Progenitor cell of endocrine pancreas (in vitro differentiated cells): ENCODE data around the gene MYO1E. TPM values are rescaled to one million over a fixed set of nuclear protein-coding genes. Genes with fewer than 3 reads are reported as not detected.

Experiments used
- DNase-seq: peaks from one replicate; pipeline ENCODE4 v3.0.0; 2021; ENCODE audit warnings: low spot score; ENCODE audit not compliant: unreplicated experiment
- H3K27ac Mint-ChIP-seq: 2 replicates; pipeline ENCODE4 v1.8.0; 2021; ENCODE audit warnings: mild to moderate bottlenecking, moderate library complexity, mixed read lengths
- H3K27me3 Mint-ChIP-seq: 2 replicates; pipeline ENCODE4 v1.8.0; 2021; ENCODE audit warnings: mixed read lengths
- H3K36me3 Mint-ChIP-seq: 2 replicates; pipeline ENCODE4 v1.8.0; 2022; ENCODE audit warnings: mixed read lengths; ENCODE audit not compliant: insufficient read depth
- H3K4me1 Mint-ChIP-seq: 2 replicates; pipeline ENCODE4 v1.8.0; 2021; ENCODE audit warnings: low read depth, mixed read lengths
- H3K4me3 Mint-ChIP-seq: 2 replicates; pipeline ENCODE4 v1.8.0; 2021; ENCODE audit warnings: low read depth, mild to moderate bottlenecking, moderate library complexity, mixed read lengths
- H3K9me3 Mint-ChIP-seq: 2 replicates; pipeline ENCODE4 v1.8.0; 2021; ENCODE audit warnings: low read depth, mixed read lengths
- total RNA-seq: library from RNA; stranded (reverse); gene quantifications from 2 replicates; pipeline ENCODE4 v1.2.1, GENCODE V29; 2021
- TF ChIP-seq, protein P1 (sequence below): fragments of 200-600 bp; sonication (generic); IDR thresholded peaks from one replicate; pipeline ENCODE4 v1.5.0; 2021; ENCODE audit warnings: antibody characterized with exemption, mild to moderate bottlenecking; ENCODE audit not compliant: unreplicated experiment

Gene MYO1E
- total RNA-seq, 1 donor from 2014 or later, result 40.4 TPM

DNA sequence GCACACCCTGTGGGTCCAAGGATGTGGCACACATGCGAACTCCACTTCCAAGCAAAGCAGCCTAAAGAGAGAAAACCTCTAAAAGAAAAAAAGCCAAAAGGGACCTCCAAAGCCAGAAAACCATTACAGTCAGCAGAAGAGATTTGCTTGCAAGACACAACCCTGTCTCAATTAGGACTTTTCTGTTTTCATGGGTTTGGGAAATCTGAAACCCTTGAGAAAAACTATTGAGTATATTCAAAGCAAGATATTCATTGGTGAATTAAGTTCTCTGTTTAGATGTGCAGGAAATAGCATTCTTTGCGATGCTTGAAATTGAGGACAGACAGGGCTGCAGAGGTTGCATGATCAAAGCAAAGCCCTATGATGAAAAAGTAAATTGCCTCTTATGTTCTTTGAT is 176.3 kb downstream of the MYO1E start:
- Mint-ChIP-seq H3K27ac (no peak overlapping the region), H3K27me3 (no peaks in the 10 kb centered on the region), H3K9me3 (no peaks in the 10 kb centered on the region), H3K4me3 (no peak overlapping the region), H3K4me1 (no peaks in the 10 kb centered on the region), H3K36me3 (peaks cover 3% of the 10 kb centered on the region)
- TF ChIP-seq, protein P1, sequence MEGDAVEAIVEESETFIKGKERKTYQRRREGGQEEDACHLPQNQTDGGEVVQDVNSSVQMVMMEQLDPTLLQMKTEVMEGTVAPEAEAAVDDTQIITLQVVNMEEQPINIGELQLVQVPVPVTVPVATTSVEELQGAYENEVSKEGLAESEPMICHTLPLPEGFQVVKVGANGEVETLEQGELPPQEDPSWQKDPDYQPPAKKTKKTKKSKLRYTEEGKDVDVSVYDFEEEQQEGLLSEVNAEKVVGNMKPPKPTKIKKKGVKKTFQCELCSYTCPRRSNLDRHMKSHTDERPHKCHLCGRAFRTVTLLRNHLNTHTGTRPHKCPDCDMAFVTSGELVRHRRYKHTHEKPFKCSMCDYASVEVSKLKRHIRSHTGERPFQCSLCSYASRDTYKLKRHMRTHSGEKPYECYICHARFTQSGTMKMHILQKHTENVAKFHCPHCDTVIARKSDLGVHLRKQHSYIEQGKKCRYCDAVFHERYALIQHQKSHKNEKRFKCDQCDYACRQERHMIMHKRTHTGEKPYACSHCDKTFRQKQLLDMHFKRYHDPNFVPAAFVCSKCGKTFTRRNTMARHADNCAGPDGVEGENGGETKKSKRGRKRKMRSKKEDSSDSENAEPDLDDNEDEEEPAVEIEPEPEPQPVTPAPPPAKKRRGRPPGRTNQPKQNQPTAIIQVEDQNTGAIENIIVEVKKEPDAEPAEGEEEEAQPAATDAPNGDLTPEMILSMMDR, result no peak
- no peak for DNase-seq

DNA sequence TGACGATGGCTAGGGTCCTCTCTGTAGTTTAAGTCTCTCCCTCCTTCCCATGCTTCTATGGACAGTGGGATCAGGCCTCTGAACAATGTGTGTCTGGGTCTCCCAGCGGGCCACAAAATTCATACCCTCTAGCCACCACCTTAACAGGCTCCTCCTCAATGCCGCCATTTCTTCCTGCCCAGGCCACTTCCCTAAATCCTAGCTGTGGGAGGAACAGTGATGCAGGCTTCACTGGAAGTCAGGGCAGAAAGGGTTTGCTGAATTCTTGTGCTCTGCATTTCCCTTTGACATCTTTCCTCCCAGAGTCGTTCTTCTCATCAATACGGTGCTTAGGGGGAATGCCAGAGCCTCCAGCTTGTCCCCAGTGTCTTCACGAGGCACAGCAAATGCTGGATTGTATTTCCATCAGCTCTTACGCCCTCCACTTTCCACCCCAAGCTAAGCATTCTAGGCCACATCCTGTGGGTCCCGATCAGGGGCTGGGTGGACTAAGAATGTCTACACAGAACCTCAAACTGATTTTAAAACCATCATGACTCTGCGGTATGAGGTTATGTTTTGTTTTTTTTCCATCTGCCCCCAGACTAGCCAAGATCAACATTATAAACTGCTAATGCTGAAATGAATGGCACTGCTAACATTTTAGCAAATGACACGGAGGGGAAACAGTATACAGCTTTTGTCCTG is 177.9 kb downstream of the MYO1E start:
- Mint-ChIP-seq H3K36me3 (peaks cover 3% of the 10 kb centered on the region), H3K27ac (no peak overlapping the region), H3K4me1 (no peaks in the 10 kb centered on the region), H3K4me3 (no peak overlapping the region), H3K27me3 (no peaks in the 10 kb centered on the region), H3K9me3 (no peaks in the 10 kb centered on the region)
- TF ChIP-seq, protein P1, result no peak
- DNase-seq, result no peak

DNA sequence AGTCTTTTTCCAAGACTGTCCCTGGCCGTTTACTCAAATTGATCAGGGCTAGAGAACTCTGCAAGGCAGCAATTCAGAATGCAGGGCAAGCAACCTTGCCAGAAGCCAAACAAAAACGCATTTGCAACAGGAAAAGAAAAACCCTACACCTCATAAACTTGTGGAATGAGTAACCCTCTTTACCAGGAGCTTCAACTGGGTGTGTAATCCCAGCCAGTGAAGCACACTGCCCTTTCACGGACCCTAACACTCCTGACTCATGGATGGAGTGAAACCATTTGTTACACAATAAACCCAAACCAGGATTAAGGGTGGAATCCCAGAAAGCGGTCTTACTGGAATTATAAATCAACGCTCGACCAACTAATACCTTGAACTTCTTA is 180.8 kb downstream of the MYO1E start:
- H3K9me3 Mint-ChIP-seq, result peaks cover 4% of the 10 kb centered on the region
- no peak overlapping the region for H3K4me3 Mint-ChIP-seq
- DNase-seq, result no peak
- H3K27me3 Mint-ChIP-seq, result no peaks in the 10 kb centered on the region
- TF ChIP-seq, protein P1, result no peak
- no peak overlapping the region for H3K27ac Mint-ChIP-seq
- peaks cover 14% of the 10 kb centered on the region for H3K36me3 Mint-ChIP-seq
- H3K4me1 Mint-ChIP-seq, result no peaks in the 10 kb centered on the region

DNA sequence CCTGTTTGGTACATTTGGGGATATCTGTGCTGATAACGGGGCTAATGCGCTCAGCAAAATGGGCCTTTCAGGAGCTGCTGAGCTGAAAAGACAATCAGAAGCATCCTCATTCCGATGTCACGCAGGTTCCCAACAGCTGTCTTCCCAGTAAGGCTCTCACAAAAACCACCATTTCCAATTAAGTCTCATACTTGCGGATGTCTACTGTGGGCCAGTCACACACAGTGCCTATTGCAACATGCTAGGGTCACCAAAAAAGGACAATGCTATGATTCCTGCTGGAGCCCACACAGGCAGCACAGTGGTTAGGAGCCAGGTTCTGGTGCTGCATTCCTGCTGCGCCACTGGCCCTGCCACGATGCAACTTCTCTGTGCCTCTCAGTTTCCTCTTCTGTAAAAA is 182.4 kb downstream of the MYO1E start:
- peaks cover 14% of the 10 kb centered on the region for H3K36me3 Mint-ChIP-seq
- TF ChIP-seq, protein P1, result no peak

DNA sequence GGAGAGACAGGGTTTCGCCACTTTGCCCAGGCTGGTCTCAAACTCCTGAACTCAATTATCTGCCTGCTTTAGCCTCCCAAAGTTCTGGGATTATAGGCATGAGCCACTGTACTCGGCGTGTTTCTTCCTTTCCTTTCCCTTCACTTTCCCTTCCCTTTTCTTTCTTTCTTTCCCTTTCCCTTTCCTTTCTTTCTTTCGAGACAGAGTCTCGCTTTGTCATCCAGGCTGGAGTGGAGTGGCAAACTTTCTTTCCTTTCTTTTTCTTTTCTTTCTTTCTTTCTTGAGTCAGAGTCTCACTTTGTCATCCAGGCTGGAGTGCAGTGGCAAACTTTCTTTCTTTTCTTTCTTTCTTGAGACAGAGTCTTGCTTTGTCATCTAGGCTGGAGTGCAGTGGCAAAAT is 183.4 kb downstream of the MYO1E start:
- no peak for DNase-seq
- H3K4me1 Mint-ChIP-seq, result no peaks in the 10 kb centered on the region
- TF ChIP-seq, protein P1, result no peak
- no peaks in the 10 kb centered on the region for H3K27me3 Mint-ChIP-seq
- peaks cover 19% of the 10 kb centered on the region for H3K36me3 Mint-ChIP-seq
- no peak overlapping the region for H3K4me3 Mint-ChIP-seq
- no peak overlapping the region for H3K27ac Mint-ChIP-seq
- peaks cover 4% of the 10 kb centered on the region for H3K9me3 Mint-ChIP-seq

More for the DNA sequence above, 182.4 kb downstream of the MYO1E start:
- Mint-ChIP-seq H3K27ac (peak overlapping the region; percentile 38), H3K9me3 (peaks cover 4% of the 10 kb centered on the region), H3K4me1 (no peaks in the 10 kb centered on the region), H3K27me3 (no peaks in the 10 kb centered on the region), H3K4me3 (no peak overlapping the region)
- DNase-seq, result no peak
